Natural killer cell treated with Interleukin-12 subunit alpha and Interleukin-12 subunit beta and Interleukin-15 and Interleukin-18, amount 100 ng/mL, for 72 hours (primary cell): ENCODE data around the gene RAPGEF4. TPM values are rescaled to one million over a fixed set of nuclear protein-coding genes. Genes with fewer than 3 reads are reported as not detected.
"Not testable (repeated sequence)": the region's sequence is repeated elsewhere in the genome, so short reads cannot be mapped to it uniquely, and the experiment has no call there.

ENCODE experiments used
- ATAC-seq, 2 donors: fragments of 150-1000 bp; cut with Tn5 transposase in 1 of 2; sonication (Bioruptor Pico), chemical (Tn5 transposase) in 1 of 2; 2 replicates each; pipeline ENCODE4 v1.10.0; 2021
- DNase-seq: peaks from one replicate; pipeline ENCODE4 v3.0.0; 2022; ENCODE audit warnings: low spot score
- H3K27ac Mint-ChIP-seq, 2 donors: 1 replicate in 1 of 2; 2 replicates in 1 of 2; pipeline ENCODE4 v1.8.0; 2022; ENCODE audit warnings: mixed read lengths in 2 of 2, mild to moderate bottlenecking in 1 of 2, moderate library complexity in 1 of 2
- H3K27me3 Mint-ChIP-seq, 2 donors: 1 replicate in 1 of 2; 2 replicates in 1 of 2; pipeline ENCODE4 v1.8.0; 2022; ENCODE audit warnings: mixed read lengths in 2 of 2
- H3K36me3 Mint-ChIP-seq: one replicate; pipeline ENCODE4 v1.8.0; 2022; ENCODE audit warnings: mixed read lengths
- H3K4me1 Mint-ChIP-seq, 2 donors: 1 replicate in 1 of 2; 2 replicates in 1 of 2; pipeline ENCODE4 v1.8.0; 2022; ENCODE audit warnings: low read depth in 2 of 2, mixed read lengths in 2 of 2, mild to moderate bottlenecking in 1 of 2
- H3K4me3 Mint-ChIP-seq: one replicate; pipeline ENCODE4 v1.8.0; 2022; ENCODE audit warnings: mixed read lengths
- H3K9me3 Mint-ChIP-seq: 2 replicates; pipeline ENCODE4 v1.8.0; 2022; ENCODE audit warnings: mixed read lengths
- total RNA-seq, 2 donors: library from RNA; stranded (reverse); gene quantifications; one replicate each; pipeline ENCODE4 v1.2.3, GENCODE V29; 2022

The RAPGEF4 gene
- total RNA-seq, 2 donors from 2014 or later: 0.43 TPM; not detected in 1

- H3K36me3 Mint-ChIP-seq: peaks cover 16% of the 10 kb centered on the region
- DNase-seq (no peak), ATAC-seq (no peak)
- H3K27ac Mint-ChIP-seq: no peak overlapping the region
- peaks cover 5% of the 10 kb centered on the region for H3K9me3 Mint-ChIP-seq
- peaks cover 37 to 75% of the 10 kb centered on the region in 2 donors for H3K27me3 Mint-ChIP-seq
- no peaks in the 10 kb centered on the region for H3K4me1 Mint-ChIP-seq
- H3K4me3 Mint-ChIP-seq: no peak overlapping the region
These were observed 5.2 kb downstream of the RAPGEF4 start for GRCh38 chr2:172740856-172741255.

- Mint-ChIP-seq H3K27ac (no peak overlapping the region), H3K36me3 (peaks cover 11% of the 10 kb centered on the region), H3K27me3 (peaks cover 28 to 56% of the 10 kb centered on the region in 2 donors), H3K4me1 (no peaks in the 10 kb centered on the region), H3K9me3 (peaks cover 5% of the 10 kb centered on the region), H3K4me3 (no peak overlapping the region)
- DNase-seq: no peak
- ATAC-seq: no peak
These were observed 7.4 kb downstream of the RAPGEF4 start for GRCh38 chr2:172742931-172743540.

- Mint-ChIP-seq H3K27ac (no peak overlapping the region), H3K36me3 (peaks cover 11% of the 10 kb centered on the region), H3K27me3 (peaks cover 21 to 48% of the 10 kb centered on the region in 2 donors), H3K4me1 (no peaks in the 10 kb centered on the region), H3K9me3 (peaks cover 5% of the 10 kb centered on the region), H3K4me3 (no peak overlapping the region)
- no peak for DNase-seq
- no peak for ATAC-seq
These were observed 8.3 kb downstream of the RAPGEF4 start for GRCh38 chr2:172743898-172744297.

- H3K9me3 Mint-ChIP-seq: peaks cover 5% of the 10 kb centered on the region
These were observed 10.0 kb downstream of the RAPGEF4 start for GRCh38 chr2:172745636-172746035.

GRCh38 chr2:172748543-172748942 is 12.9 kb downstream of the RAPGEF4 start:
- not testable (repeated sequence) for DNase-seq

More at GRCh38 chr2:172745636-172746035, 10.0 kb downstream of the RAPGEF4 start:
- DNase-seq (no peak), ATAC-seq (no peak)
- no peaks in the 10 kb centered on the region for H3K4me1 Mint-ChIP-seq
- H3K36me3 Mint-ChIP-seq: peaks cover 11% of the 10 kb centered on the region
- H3K27ac Mint-ChIP-seq: no peak overlapping the region
- H3K4me3 Mint-ChIP-seq: no peak overlapping the region
- peaks cover 17 to 47% of the 10 kb centered on the region in 2 donors for H3K27me3 Mint-ChIP-seq

GRCh38 chr2:172749388-172749787 is 13.7 kb downstream of the RAPGEF4 start:
- Mint-ChIP-seq H3K36me3 (peaks cover 7% of the 10 kb centered on the region), H3K4me1 (no peaks in the 10 kb centered on the region), H3K27ac (no peak overlapping the region), H3K27me3 (peaks cover 11 to 31% of the 10 kb centered on the region in 2 donors), H3K4me3 (no peak overlapping the region), H3K9me3 (peaks cover 2% of the 10 kb centered on the region)
- DNase-seq: no peak
- ATAC-seq: peak in 1 of 2 donors; percentile 48

More at GRCh38 chr2:172748543-172748942, 12.9 kb downstream of the RAPGEF4 start:
- Mint-ChIP-seq H3K27me3 (peaks cover 14 to 39% of the 10 kb centered on the region in 2 donors), H3K36me3 (peaks cover 11% of the 10 kb centered on the region)
- not testable (repeated sequence) for H3K9me3 Mint-ChIP-seq, ATAC-seq, H3K4me3 Mint-ChIP-seq, H3K4me1 Mint-ChIP-seq, H3K27ac Mint-ChIP-seq

GRCh38 chr2:172751564-172751963 is 15.9 kb downstream of the RAPGEF4 start:
- no peaks in the 10 kb centered on the region for H3K9me3 Mint-ChIP-seq
- no peaks in the 10 kb centered on the region for H3K36me3 Mint-ChIP-seq
- DNase-seq: no peak
- H3K27me3 Mint-ChIP-seq: peaks cover 8 to 36% of the 10 kb centered on the region in 2 donors
- no peaks in the 10 kb centered on the region for H3K4me1 Mint-ChIP-seq
- no peak overlapping the region for H3K4me3 Mint-ChIP-seq
- no peak overlapping the region for H3K27ac Mint-ChIP-seq
- no peak for ATAC-seq

- Mint-ChIP-seq H3K27me3 (peaks cover 8 to 38% of the 10 kb centered on the region in 2 donors), H3K9me3 (no peaks in the 10 kb centered on the region), H3K4me3 (no peak overlapping the region), H3K4me1 (no peaks in the 10 kb centered on the region), H3K36me3 (no peaks in the 10 kb centered on the region), H3K27ac (no peak overlapping the region)
- ATAC-seq (no peak), DNase-seq (no peak)
These were observed 18.0 kb downstream of the RAPGEF4 start for GRCh38 chr2:172753610-172754009.

GRCh38 chr2:172759441-172759840 is 23.8 kb downstream of the RAPGEF4 start:
- H3K27me3 Mint-ChIP-seq: peaks cover 9 to 17% of the 10 kb centered on the region in 2 donors
- no peak overlapping the region for H3K4me3 Mint-ChIP-seq
- H3K27ac Mint-ChIP-seq: no peak overlapping the region
- H3K36me3 Mint-ChIP-seq: peaks cover 14% of the 10 kb centered on the region
- H3K9me3 Mint-ChIP-seq: peaks cover 10% of the 10 kb centered on the region
- no peak for DNase-seq
- no peak for ATAC-seq
- H3K4me1 Mint-ChIP-seq: no peaks in the 10 kb centered on the region

GRCh38 chr2:172761306-172761705 is 25.7 kb downstream of the RAPGEF4 start:
- Mint-ChIP-seq H3K27ac (no peak overlapping the region), H3K4me1 (no peaks in the 10 kb centered on the region), H3K4me3 (no peak overlapping the region), H3K9me3 (peaks cover 10% of the 10 kb centered on the region), H3K36me3 (peaks cover 14% of the 10 kb centered on the region), H3K27me3 (peaks cover 9 to 12% of the 10 kb centered on the region in 2 donors)
- DNase-seq: no peak
- no peak for ATAC-seq

GRCh38 chr2:172762574-172762973 is 26.9 kb downstream of the RAPGEF4 start:
- Mint-ChIP-seq H3K4me1 (no peaks in the 10 kb centered on the region), H3K4me3 (no peak overlapping the region), H3K9me3 (peaks cover 10% of the 10 kb centered on the region), H3K36me3 (peaks cover 14% of the 10 kb centered on the region), H3K27ac (no peak overlapping the region), H3K27me3 (peaks cover 6 to 7% of the 10 kb centered on the region in 2 donors)
- no peak for DNase-seq
- no peak for ATAC-seq

GRCh38 chr2:172763079-172763478 is 27.4 kb downstream of the RAPGEF4 start:
- ATAC-seq: no peak
- Mint-ChIP-seq H3K27me3 (peaks cover 6 to 7% of the 10 kb centered on the region in 2 donors), H3K27ac (no peak overlapping the region), H3K36me3 (peaks cover 14% of the 10 kb centered on the region), H3K9me3 (peaks cover 10% of the 10 kb centered on the region), H3K4me1 (no peaks in the 10 kb centered on the region), H3K4me3 (no peak overlapping the region)
- DNase-seq: no peak

- Mint-ChIP-seq H3K27ac (no peak overlapping the region), H3K4me3 (no peak overlapping the region), H3K9me3 (peaks cover 4% of the 10 kb centered on the region), H3K36me3 (peaks cover 6% of the 10 kb centered on the region), H3K27me3 (peaks cover 3 to 8% of the 10 kb centered on the region in 2 donors), H3K4me1 (no peaks in the 10 kb centered on the region)
- no peak for ATAC-seq
- no peak for DNase-seq
These were observed 30.0 kb downstream of the RAPGEF4 start for GRCh38 chr2:172765662-172766061.

GRCh38 chr2:172768401-172768800 is 32.8 kb downstream of the RAPGEF4 start:
- Mint-ChIP-seq H3K9me3 (no peaks in the 10 kb centered on the region), H3K27ac (no peak overlapping the region), H3K4me1 (no peaks in the 10 kb centered on the region), H3K36me3 (no peaks in the 10 kb centered on the region), H3K27me3 (peaks cover under 1 to 8% of the 10 kb centered on the region in 2 donors), H3K4me3 (no peak overlapping the region)
- no peak for DNase-seq
- no peak for ATAC-seq

- DNase-seq: no peak
- H3K27ac Mint-ChIP-seq: no peak overlapping the region
- peaks cover 8% of the 10 kb centered on the region in 2 donors for H3K27me3 Mint-ChIP-seq
- no peaks in the 10 kb centered on the region for H3K4me1 Mint-ChIP-seq
- no peak for ATAC-seq
- H3K36me3 Mint-ChIP-seq: no peaks in the 10 kb centered on the region
- H3K4me3 Mint-ChIP-seq: no peak overlapping the region
- H3K9me3 Mint-ChIP-seq: no peaks in the 10 kb centered on the region
These were observed 34.2 kb downstream of the RAPGEF4 start for GRCh38 chr2:172769879-172770278.
